GM12878 (cell line): ENCODE data around the gene TNFAIP2. TPM values are rescaled to one million over a fixed set of nuclear protein-coding genes. Genes with fewer than 3 reads are reported as not detected.
A peak's percentile ranks its signal among the peaks of the same experiment; 100 is the strongest.

Source experiments
- ATAC-seq: fragments of 200-7000 bp; cut with Tn5 transposase; 3 replicates; pipeline ENCODE4 v1.9.1; 2020; ENCODE audit warnings: mild to moderate bottlenecking, moderate library complexity
- BruUV-seq: library from RNA; stranded (reverse); fragments of 400-500 nt; replicated peaks from 2 replicates; lab custom pipeline; 2021; lab: Mats Ljungman, UMichigan
- CTCF ChIA-PET: fragments of 300-600 bp; sonication (Branson Sonifier 250); formaldehyde crosslinking; extraction: SDS; loops from one replicate; lab custom pipeline; 2021; ENCODE audit warnings: inconsistent platforms; lab: Yijun Ruan, JAX
- POLR2A ChIA-PET: fragments of 350-600 bp; formaldehyde crosslinking; extraction: SDS; loops from one replicate; lab custom pipeline; 2021; ENCODE audit warnings: inconsistent platforms; lab: Charles Lee
- RAD21 ChIA-PET: fragments of 300-600 bp; sonication (Branson Sonifier 250); formaldehyde crosslinking; loops from one replicate; lab custom pipeline; 2023; ENCODE audit warnings: antibody characterized with exemption; ENCODE audit not compliant: unreplicated experiment; lab: Charles Lee
- SMC1A ChIA-PET: fragments of 300-600 bp; sonication (Branson Sonifier 250); formaldehyde crosslinking; loops from one replicate; lab custom pipeline; 2023; ENCODE audit not compliant: unreplicated experiment, uncharacterized antibody; lab: Charles Lee
- DNase-seq: peaks from one replicate; pipeline ENCODE4 v3.0.0-alpha.2; 2011; ENCODE audit warnings: low read depth, low spot score
- FAIRE-seq: peaks from 3 replicates; lab custom pipeline; 2011; peaks lifted over from hg19 to GRCh38; lab: Jason Lieb, UNC
- H2AFZ ChIP-seq: 2 replicates; pipeline ENCODE4 v1.6.0; 2011; ENCODE audit warnings: low read depth, low read length, control low read depth; ENCODE audit not compliant: control insufficient read depth
- H3K27ac ChIP-seq: 2 replicates; pipeline ENCODE4 v1.5.1; 2011; ENCODE audit warnings: control low read depth; ENCODE audit not compliant: control insufficient read depth, insufficient read depth
- H3K27me3 ChIP-seq, 2 experiments: replicated peaks in 1 of 2; 2 replicates each; pipeline versions ENCODE4 v1.6.0 to v1.6.1; 2011; ENCODE audit warnings: low read length in 1 of 2; ENCODE audit not compliant: control insufficient read depth in 2 of 2, insufficient read depth in 2 of 2
- H3K36me3 ChIP-seq, 2 experiments: 2 replicates each; pipeline ENCODE4 v1.5.1; 2011; ENCODE audit warnings: low read length in 1 of 2; ENCODE audit not compliant: control insufficient read depth in 2 of 2, insufficient read depth in 2 of 2
- H3K4me1 ChIP-seq: 2 replicates; pipeline ENCODE4 v1.6.1; 2011; ENCODE audit warnings: mild to moderate bottlenecking, low read length, moderate library complexity, mixed read lengths; ENCODE audit not compliant: control insufficient read depth, insufficient read depth
- H3K4me2 ChIP-seq: 2 replicates; pipeline ENCODE4 v1.6.0; 2011; ENCODE audit warnings: control low read depth; ENCODE audit not compliant: control insufficient read depth, insufficient read depth
- H3K4me3 ChIP-seq: fragments of 200-600 bp; sonication (generic); 2 replicates; pipeline ENCODE4 v1.5.1; 2016
- H3K79me2 ChIP-seq: 2 replicates; pipeline ENCODE4 v1.6.0; 2011; ENCODE audit warnings: low read length; ENCODE audit not compliant: control insufficient read depth, insufficient read depth
- H3K9ac ChIP-seq: 2 replicates; pipeline ENCODE4 v1.8.0; 2011; ENCODE audit warnings: low read length, control low read depth, mixed read lengths; ENCODE audit not compliant: control insufficient read depth, insufficient read depth
- H3K9me3 ChIP-seq: replicated peaks from 3 replicates; pipeline ENCODE4 v1.5.1; 2011; ENCODE audit warnings: mild to moderate bottlenecking, low read length; ENCODE audit not compliant: control insufficient read depth, insufficient read depth
- H4K20me1 ChIP-seq: 2 replicates; pipeline ENCODE4 v1.6.0; 2011; ENCODE audit not compliant: control insufficient read depth, insufficient read depth
- BCL11A ChIP-seq: IDR thresholded peaks from 2 replicates; pipeline ENCODE4 v1.6.1; 2011; ENCODE audit warnings: low read depth, low read length
- E4F1 ChIP-seq: fragments of 450-650 bp; IDR thresholded peaks from 2 replicates; pipeline ENCODE4 v1.6.1; 2018; ENCODE audit warnings: borderline replicate concordance, mild to moderate bottlenecking; ENCODE audit not compliant: partially characterized antibody
- MLLT1 ChIP-seq: fragments of 450-650 bp; IDR thresholded peaks from 2 replicates; pipeline ENCODE4 v1.6.1; 2016; ENCODE audit warnings: mild to moderate bottlenecking
- RFX5 ChIP-seq: IDR thresholded peaks from 2 replicates; pipeline ENCODE4 v1.6.1; 2011; ENCODE audit warnings: low read depth, low read length, improper control_type of control experiment
- WGBS: methylation state at CpG from one replicate; pipeline ENCODE4 v1.1.6; 2016; ENCODE audit warnings: low lambda C conversion rate; ENCODE audit not compliant: insufficient replicate concordance, insufficient coverage; ENCODE audit errors: missing lambda C conversion rate; 5-methylcytosine and 5-hydroxymethylcytosine counted together
- in situ Hi-C: fragments of 300-500 bp; cut with MboI; formaldehyde crosslinking; loops from 9 replicates; pipeline ENCODE4 v1.14.3; 2018; ENCODE audit warnings: mixed read lengths
- intact Hi-C: fragments of 100-400 bp; cut with micrococcal nuclease; formaldehyde crosslinking; loops from one replicate; pipeline ENCODE4 v1.14.2; 2022; ENCODE audit not compliant: unreplicated experiment
- polyA plus RNA-seq, 11 experiments: library from polyadenylated mRNA; depleted of rRNA in 4 of 11; unstranded in 6 of 11; stranded (reverse) in 5 of 11; fragments of >200 nt; fragmentation: Nextera tagmentation in 4 of 11; fragmentation: Illumina TruSeq in 1 of 11; extraction: Ambion mirVana in 4 of 11; extraction: Trizol in 1 of 11; gene quantifications; 1 replicate in 1 of 11; 2 replicates in 10 of 11; pipeline versions ENCODE4 v1.2.1 to v1.2.3, GENCODE V29; 2011 to 2016; ENCODE audit warnings: inconsistent platforms in 2 of 11, missing spikeins in 2 of 11, low read depth in 1 of 11
- total RNA-seq, 4 experiments: library from RNA; depleted of rRNA in 3 of 4; stranded (reverse); fragments of >200 nt in 3 of 4; fragmentation: Illumina TruSeq in 1 of 4; extraction: Trizol in 1 of 4; gene quantifications; 2 replicates each; pipeline versions ENCODE4 v1.2.1 to v1.2.3, GENCODE V29; 2013 to 2021

TNFAIP2 gene
- total and polyA plus RNA-seq, 10 of the 15 experiments (the other 5 are each of a cell fraction or from before 2014, with no cell fraction given) = 7.1 to 150 (median 74.5) TPM

- ATAC-seq (no peak), FAIRE-seq (no peak), DNase-seq (no peak)
- 29% methylated on average over 52 of the region's 68 CpGs for WGBS
- no peak overlapping the region for H3K4me3 ChIP-seq
- H3K4me1 ChIP-seq = peaks cover 37% of the 10 kb centered on the region
- no peaks in the 10 kb centered on the region for H3K9me3 ChIP-seq
- in situ Hi-C loops = no loop called here
- H3K27me3 ChIP-seq = peaks cover 5 to 11% of the 10 kb centered on the region in 2 experiments; a peak in 2 of 4 replicates
- no peak overlapping the region for H3K27ac ChIP-seq
- RAD21 ChIA-PET = interaction anchor here (1.2 to 4.6 kb wide), 7 partner anchors 17 to 191 kb away, joined by 3 to 120 read pairs (median 9); no protein-coding TSS in a partner anchor
- TF ChIP-seq RFX5 = no peak
- TF ChIP-seq BCL11A = no peak
- TF ChIP-seq MLLT1 = no peak
- no peak for TF ChIP-seq E4F1
- TF ChIP-seq, all 136 proteins: peak for 0
- H3K4me2 ChIP-seq = peak overlapping the region; percentile 42; the same call in 1 of the 2 replicates
- H3K79me2 ChIP-seq = no peaks in the 10 kb centered on the region
- POLR2A ChIA-PET = interaction anchor here (0.8 to 1.6 kb wide), 3 partner anchors 37 to 83 kb away, joined by 3 to 5 read pairs (median 4); no protein-coding TSS in a partner anchor
- no TSS peak for BruUV-seq
- H4K20me1 ChIP-seq = no peaks in the 10 kb centered on the region
- SMC1A ChIA-PET = interaction anchor here (1.7 to 4.6 kb wide), 5 partner anchors 27 to 191 kb away, joined by 4 to 76 read pairs (median 8); no protein-coding TSS in a partner anchor
- CTCF ChIA-PET = interaction anchor here (0.6 to 5.0 kb wide), 15 partner anchors 7 to 287 kb away, joined by 3 to 202 read pairs (median 16); partner anchors contain the start of gene TNFAIP2
- no peak overlapping the region for H3K9ac ChIP-seq
- intact Hi-C loops = no loop called here
- H3K36me3 ChIP-seq = no peaks in the 10 kb centered on the region
- H2AFZ ChIP-seq = no peak overlapping the region
These were observed 19.5 kb upstream of the TNFAIP2 start for GRCh38 chr14:103103461-103104388.
